Activated CD8-positive, alpha-beta memory T cell treated with anti-CD3 and anti-CD28 coated beads, Interleukin-2, amount 50 U/mL, for 1 hour (primary cell): Measurements from ENCODE around the gene MLLT10.

Experiments used
- DNase-seq: peaks from one replicate; pipeline ENCODE4 v3.0.0-alpha.2; 2020; ENCODE audit errors: extremely low read depth

The MLLT10 gene

GRCh38 chr10:21776883-21777282 lies 242.9 kb downstream of the MLLT10 start:
- no peak for DNase-seq

- DNase-seq = no peak
Measured at GRCh38 chr10:21791276-21791675, 257.2 kb downstream of the MLLT10 start.
